ENCODE results near the gene ARHGEF19. TPM values are rescaled to one million over a fixed set of nuclear protein-coding genes. Genes with fewer than 3 reads are reported as not detected.
A peak's percentile ranks its signal among the peaks of the same experiment; 100 is the strongest.

Gene ARHGEF19
- total and polyA plus RNA-seq, 9 of the 15 experiments (the other 6 are each of a cell fraction or from before 2014, with no cell fraction given) = 0.73 to 21.0 (median 5.2) TPM

DNA sequence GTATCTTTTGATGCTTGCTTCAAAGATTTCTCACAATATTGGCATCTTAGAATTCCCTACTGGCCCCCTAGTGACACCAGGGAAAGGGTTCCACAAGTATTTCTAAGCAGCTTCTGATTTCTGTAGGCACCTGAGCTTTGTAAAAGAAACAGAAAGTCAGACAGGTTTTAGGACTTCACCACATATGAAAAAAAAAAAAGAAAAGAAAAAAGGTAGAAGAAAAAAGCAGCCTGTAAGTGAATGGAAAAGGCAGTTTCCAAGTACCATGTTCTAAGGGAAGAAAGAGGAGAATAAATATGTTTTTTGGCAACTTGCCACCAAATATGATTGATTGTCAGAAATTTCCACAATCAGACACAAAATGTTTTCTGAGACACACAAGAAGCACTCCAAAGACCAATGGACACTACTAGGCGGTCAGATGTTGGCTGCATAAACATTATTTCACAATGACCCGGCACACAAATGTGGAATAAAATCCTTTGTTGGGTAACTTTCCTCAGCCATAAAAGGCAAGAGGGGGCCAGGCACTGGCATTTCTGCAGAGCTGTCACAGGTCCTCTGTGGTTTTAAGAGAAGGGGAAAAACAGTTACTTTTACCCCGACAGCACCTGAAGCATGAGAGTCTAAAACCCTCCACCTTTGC lies 37.3 kb upstream of the ARHGEF19 start (continued):
- TF ChIP-seq VEZF1 (CRISPR knock-in tag; IDR thresholded peaks at IDR 0.05) (no peak), KLF13 (tag; IDR thresholded peaks at IDR 0.05; ENCODE audit: borderline replicate concordance, low read depth) (no peak), POLR2H (tag; IDR thresholded peaks at IDR 0.05; ENCODE audit: low read depth) (no peak), HNRNPUL1 (IDR thresholded peaks at IDR 0.05; ENCODE audit: low read length) (no peak), NFRKB (IDR thresholded peaks at IDR 0.05; ENCODE audit: low read depth) (no peak), NFATC3 (IDR thresholded peaks at IDR 0.05) (no peak), TEAD4 (IDR thresholded peaks at IDR 0.05; ENCODE audit: low read length) (no peak), TEAD4 (CRISPR knock-in tag; IDR thresholded peaks at IDR 0.05; ENCODE audit: borderline replicate concordance) (no peak), SRSF1 (IDR thresholded peaks at IDR 0.05; ENCODE audit: low read depth, low read length) (no peak), PPARD (CRISPR knock-in tag; IDR thresholded peaks at IDR 0.05) (no peak), ZNF175 (CRISPR knock-in tag; IDR thresholded peaks at IDR 0.05; ENCODE audit: low read depth) (no peak; the same call in 1 of the 2 replicates), ZFP1 (CRISPR knock-in tag; IDR thresholded peaks at IDR 0.05) (no peak), DPF2 (IDR thresholded peaks at IDR 0.05) (no peak), ZNF140 (CRISPR knock-in tag; IDR thresholded peaks at IDR 0.05) (no peak), CBX2 (IDR thresholded peaks at IDR 0.05; ENCODE audit: insufficient read depth, low read length, poor library complexity, severe bottlenecking) (no peak), TCF15 (CRISPR knock-in tag; IDR thresholded peaks at IDR 0.05) (no peak), MEF2D (tag; conservative IDR thresholded peaks at IDR 0.05; ENCODE audit: low read depth) (0 out of 2 replicates have a peak, but pooled peaks have one; percentile 23), MTA3 (IDR thresholded peaks at IDR 0.05; ENCODE audit: borderline replicate concordance) (no peak), SAFB (IDR thresholded peaks at IDR 0.05; ENCODE audit: borderline replicate concordance, low read depth, low read length) (no peak), CEBPG (CRISPR knock-in tag; IDR thresholded peaks at IDR 0.05) (no peak), CEBPG (tag; conservative IDR thresholded peaks at IDR 0.05 in 1 of 2, IDR thresholded peaks at IDR 0.05 in 1 of 2) (peak; percentile 55 to 86; a peak in 3 of 4 replicates)
- TF ChIP-seq, protein P1, sequence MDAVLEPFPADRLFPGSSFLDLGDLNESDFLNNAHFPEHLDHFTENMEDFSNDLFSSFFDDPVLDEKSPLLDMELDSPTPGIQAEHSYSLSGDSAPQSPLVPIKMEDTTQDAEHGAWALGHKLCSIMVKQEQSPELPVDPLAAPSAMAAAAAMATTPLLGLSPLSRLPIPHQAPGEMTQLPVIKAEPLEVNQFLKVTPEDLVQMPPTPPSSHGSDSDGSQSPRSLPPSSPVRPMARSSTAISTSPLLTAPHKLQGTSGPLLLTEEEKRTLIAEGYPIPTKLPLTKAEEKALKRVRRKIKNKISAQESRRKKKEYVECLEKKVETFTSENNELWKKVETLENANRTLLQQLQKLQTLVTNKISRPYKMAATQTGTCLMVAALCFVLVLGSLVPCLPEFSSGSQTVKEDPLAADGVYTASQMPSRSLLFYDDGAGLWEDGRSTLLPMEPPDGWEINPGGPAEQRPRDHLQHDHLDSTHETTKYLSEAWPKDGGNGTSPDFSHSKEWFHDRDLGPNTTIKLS (IDR thresholded peaks at IDR 0.05; ENCODE audit: borderline replicate concordance, low read depth) = no peak
- TF ChIP-seq, protein P2, sequence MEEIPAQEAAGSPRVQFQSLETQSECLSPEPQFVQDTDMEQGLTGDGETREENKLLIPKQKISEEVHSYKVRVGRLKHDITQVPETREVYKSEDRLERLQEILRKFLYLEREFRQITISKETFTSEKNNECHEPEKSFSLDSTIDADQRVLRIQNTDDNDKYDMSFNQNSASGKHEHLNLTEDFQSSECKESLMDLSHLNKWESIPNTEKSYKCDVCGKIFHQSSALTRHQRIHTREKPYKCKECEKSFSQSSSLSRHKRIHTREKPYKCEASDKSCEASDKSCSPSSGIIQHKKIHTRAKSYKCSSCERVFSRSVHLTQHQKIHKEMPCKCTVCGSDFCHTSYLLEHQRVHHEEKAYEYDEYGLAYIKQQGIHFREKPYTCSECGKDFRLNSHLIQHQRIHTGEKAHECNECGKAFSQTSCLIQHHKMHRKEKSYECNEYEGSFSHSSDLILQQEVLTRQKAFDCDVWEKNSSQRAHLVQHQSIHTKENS (CRISPR knock-in tag; IDR thresholded peaks at IDR 0.05) = no peak

Measured in K562 (cell line).